HepG2 (cell line): ENCODE measurements around the gene PSMC2. TPM values are rescaled to one million over a fixed set of nuclear protein-coding genes. Genes with fewer than 3 reads are reported as not detected.

Source experiments
- BCL6 ChIP-seq: IDR thresholded peaks from 2 replicates; pipeline ENCODE4 v1.6.1; 2016; ENCODE audit warnings: missing genetic modification reagents, missing compliant biosample characterization
- E2F1 ChIP-seq: sonication (generic); formaldehyde crosslinking; IDR thresholded peaks from 2 replicates; pipeline ENCODE4 v1.5.0; 2020; ENCODE audit warnings: missing genetic modification reagents
- IKZF1 ChIP-seq: fragments of 450-650 bp; IDR thresholded peaks from 2 replicates; pipeline ENCODE4 v1.7.1; 2016
- ISL2 ChIP-seq: sonication (generic); formaldehyde crosslinking; IDR thresholded peaks from 2 replicates; pipeline ENCODE4 v1.5.0; 2020; ENCODE audit warnings: missing genetic modification reagents
- JDP2 ChIP-seq: sonication (generic); formaldehyde crosslinking; IDR thresholded peaks from 2 replicates; pipeline ENCODE4 v1.8.1; 2022; ENCODE audit warnings: missing genetic modification reagents, borderline replicate concordance
- MLXIP ChIP-seq: sonication (generic); formaldehyde crosslinking; IDR thresholded peaks from 2 replicates; pipeline ENCODE4 v1.9.0; 2021; ENCODE audit warnings: missing genetic modification reagents, borderline replicate concordance
- MTERF4 ChIP-seq: sonication (generic); formaldehyde crosslinking; IDR thresholded peaks from 2 replicates; pipeline ENCODE4 v1.8.0; 2023; ENCODE audit warnings: mild to moderate bottlenecking, missing genetic modification reagents
- NPAS2 ChIP-seq: sonication (generic); formaldehyde crosslinking; IDR thresholded peaks from 2 replicates; pipeline ENCODE4 v1.8.0; 2022; ENCODE audit warnings: mild to moderate bottlenecking, missing genetic modification reagents, borderline replicate concordance
- PBX3 ChIP-seq: sonication (generic); formaldehyde crosslinking; IDR thresholded peaks from 2 replicates; pipeline ENCODE4 v1.8.1; 2023; ENCODE audit warnings: missing genetic modification reagents, inconsistent platforms, borderline replicate concordance
- SIX4 ChIP-seq: sonication (generic); formaldehyde crosslinking; IDR thresholded peaks from 2 replicates; pipeline ENCODE4 v1.4.0; 2020; ENCODE audit warnings: missing genetic modification reagents
- SP5 ChIP-seq: IDR thresholded peaks from 2 replicates; pipeline ENCODE4 v1.6.1; 2016; ENCODE audit warnings: low read depth, borderline replicate concordance
- ZBTB14 ChIP-seq: sonication (generic); formaldehyde crosslinking; IDR thresholded peaks from 2 replicates; pipeline ENCODE4 v1.4.0; 2020; ENCODE audit warnings: missing genetic modification reagents
- ZNF20 ChIP-seq: sonication (generic); formaldehyde crosslinking; IDR thresholded peaks from 2 replicates; pipeline ENCODE4 v1.4.0; 2020; ENCODE audit warnings: mild to moderate bottlenecking, moderate library complexity, missing genetic modification reagents
- ZNF260 ChIP-seq: sonication (generic); formaldehyde crosslinking; IDR thresholded peaks from 2 replicates; pipeline ENCODE4 v1.4.0; 2020; ENCODE audit warnings: missing genetic modification reagents, low read depth, mild to moderate bottlenecking, borderline replicate concordance
- ZNF432 ChIP-seq: sonication (generic); formaldehyde crosslinking; IDR thresholded peaks from 2 replicates; pipeline ENCODE4 v1.5.0; 2020; ENCODE audit warnings: missing genetic modification reagents, mild to moderate bottlenecking, borderline replicate concordance
- ZNF691 ChIP-seq: sonication (generic); formaldehyde crosslinking; IDR thresholded peaks from 2 replicates; pipeline ENCODE4 v1.4.0; 2020; ENCODE audit warnings: missing genetic modification reagents, low read depth, mild to moderate bottlenecking, borderline replicate concordance
- ZUFSP ChIP-seq: sonication (generic); formaldehyde crosslinking; IDR thresholded peaks from 2 replicates; pipeline ENCODE4 v1.9.0; 2021; ENCODE audit warnings: missing genetic modification reagents, mild to moderate bottlenecking, borderline replicate concordance
- polyA plus RNA-seq, 8 experiments: library from polyadenylated mRNA; depleted of rRNA in 3 of 8; stranded (reverse) in 7 of 8; unstranded in 1 of 8; fragments of >200 nt; fragmentation: Illumina TruSeq in 4 of 8; extraction: Trizol in 4 of 8; gene quantifications; 2 replicates each; pipeline versions ENCODE4 v1.2.1 to v1.2.3, GENCODE V29; 2011 to 2016; ENCODE audit warnings: low read depth in 4 of 8, missing spikeins in 1 of 8, mixed read lengths in 1 of 8; ENCODE audit not compliant: insufficient read depth in 1 of 8
- total RNA-seq, 5 experiments: library from RNA; depleted of rRNA; stranded (reverse); fragments of >200 nt; fragmentation: Illumina TruSeq; extraction: Trizol; gene quantifications; 2 replicates each; pipeline ENCODE4 v1.2.3, GENCODE V29; 2016; ENCODE audit warnings: low read depth in 1 of 5

The PSMC2 gene
- total and polyA plus RNA-seq, 2 of the 13 experiments (the other 11 are each of a cell fraction or from before 2014, with no cell fraction given), result 89.9 to 181 TPM

- TF ChIP-seq PBX3 (CRISPR knock-in tag), result 0 out of 2 replicates have a peak, but pooled peaks have one; percentile 54
- peak; percentile 65; the same call in 1 of the 2 replicates for TF ChIP-seq ISL2 (CRISPR knock-in tag)
- TF ChIP-seq MTERF4 (CRISPR knock-in tag), result 0 out of 2 replicates have a peak, but pooled peaks have one; percentile 86
- TF ChIP-seq IKZF1, result no peak
- no peak for TF ChIP-seq ZUFSP (CRISPR knock-in tag)
- TF ChIP-seq BCL6, result peak; percentile 47
- TF ChIP-seq ZNF432 (CRISPR knock-in tag), result no peak
- 0 out of 2 replicates have a peak, but pooled peaks have one; percentile 39 for TF ChIP-seq SP5
- TF ChIP-seq ZNF691 (CRISPR knock-in tag), result peak; percentile 75
- TF ChIP-seq MLXIP (CRISPR knock-in tag), result no peak
- TF ChIP-seq ZNF20 (CRISPR knock-in tag), result no peak
- no peak for TF ChIP-seq E2F1 (CRISPR knock-in tag)
- peak; percentile 69; the same call in 1 of the 2 replicates for TF ChIP-seq SIX4 (CRISPR knock-in tag)
- TF ChIP-seq ZNF260 (CRISPR knock-in tag), result no peak
- TF ChIP-seq ZBTB14, result no peak
- TF ChIP-seq NPAS2 (CRISPR knock-in tag), result no peak
- TF ChIP-seq JDP2 (CRISPR knock-in tag), result no peak
Measured at GRCh38 chr7:103344453-103345149, 2.8 kb upstream of the PSMC2 start, which contains the start of gene DNAJC2 (continued).
